CD4-positive, alpha-beta T cell treated with Interleukin-15 for 1 hour (primary cell): Measurements from ENCODE around the gene CSF3R.

Source experiments
- DNase-seq: peaks from one replicate; pipeline ENCODE4 v3.0.0-alpha.2; 2020

The CSF3R gene

GRCh38 chr1:36455386-36455785, 27.3 kb downstream of the CSF3R start:
- DNase-seq, result no peak

- DNase-seq, result no peak
Measured at GRCh38 chr1:36453600-36454388, 28.9 kb downstream of the CSF3R start.

GRCh38 chr1:36453051-36453450, 29.7 kb downstream of the CSF3R start:
- DNase-seq, result no peak

GRCh38 chr1:36450919-36451305, 31.8 kb downstream of the CSF3R start:
- no peak for DNase-seq

GRCh38 chr1:36450270-36450918, 32.3 kb downstream of the CSF3R start, which contains the start of gene OSCP1:
Gene OSCP1, minus strand, starts transcription at chr1:36450451. Its CDS starts 82 bp downstream, at chr1:36450369.
- peak; percentile 93 for DNase-seq

GRCh38 chr1:36448530-36449056, 34.1 kb downstream of the CSF3R start:
- no peak for DNase-seq

- no peak for DNase-seq
Measured at GRCh38 chr1:36447450-36447849, 35.3 kb downstream of the CSF3R start.

GRCh38 chr1:36446746-36447145, 36.0 kb downstream of the CSF3R start:
- DNase-seq, result no peak

GRCh38 chr1:36446271-36446670, 36.4 kb downstream of the CSF3R start:
- peak; percentile 27 for DNase-seq

- no peak for DNase-seq
Measured at GRCh38 chr1:36443297-36443696, 39.4 kb downstream of the CSF3R start.

GRCh38 chr1:36442337-36442736, 40.4 kb downstream of the CSF3R start:
- no peak for DNase-seq

- DNase-seq, result no peak
Measured at GRCh38 chr1:36440646-36441045, 42.1 kb downstream of the CSF3R start.

- no peak for DNase-seq
Measured at GRCh38 chr1:36440044-36440443, 42.7 kb downstream of the CSF3R start.

- no peak for DNase-seq
Measured at GRCh38 chr1:36438715-36439114, 44.0 kb downstream of the CSF3R start.

- DNase-seq, result no peak
Measured at GRCh38 chr1:36436821-36437220, 45.9 kb downstream of the CSF3R start.

- no peak for DNase-seq
Measured at GRCh38 chr1:36433102-36433501, 49.6 kb downstream of the CSF3R start.

GRCh38 chr1:36432616-36433015, 50.1 kb downstream of the CSF3R start:
- DNase-seq, result no peak

GRCh38 chr1:36425791-36426190, 56.9 kb downstream of the CSF3R start:
- DNase-seq, result no peak

GRCh38 chr1:36421649-36422048, 61.1 kb downstream of the CSF3R start:
- no peak for DNase-seq

- peak; percentile 84 for DNase-seq
Measured at GRCh38 chr1:36420836-36421317, 61.8 kb downstream of the CSF3R start.

GRCh38 chr1:36420409-36420808, 62.3 kb downstream of the CSF3R start:
- no peak for DNase-seq

GRCh38 chr1:36419569-36419968, 63.1 kb downstream of the CSF3R start:
- no peak for DNase-seq

GRCh38 chr1:36419140-36419539, 63.6 kb downstream of the CSF3R start:
- no peak for DNase-seq

GRCh38 chr1:36417931-36418330, 64.8 kb downstream of the CSF3R start:
- no peak for DNase-seq
